ENCODE measurements around the gene C1orf94.

DNA sequence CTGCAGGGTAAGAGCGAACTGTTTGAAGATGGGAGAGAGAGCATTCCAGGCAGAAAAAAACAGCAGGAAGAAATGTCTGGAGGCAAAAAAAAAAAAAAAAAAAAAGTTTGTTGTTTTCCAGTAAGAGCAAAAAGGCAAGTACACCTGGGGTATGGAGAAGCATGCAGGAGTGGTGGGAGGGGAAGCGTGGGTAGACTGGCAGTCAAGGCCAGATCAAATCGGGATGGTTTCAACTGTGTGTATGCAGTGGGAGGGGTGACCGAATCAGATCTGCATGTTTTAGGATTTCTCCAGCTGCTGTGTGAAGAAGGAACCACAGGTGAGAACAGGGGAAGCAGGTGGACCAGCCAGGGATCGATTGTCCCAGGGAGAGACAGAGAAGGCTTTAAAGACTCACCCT lies 46.4 kb upstream of the C1orf94 start:
- TF ChIP-seq, protein P1, sequence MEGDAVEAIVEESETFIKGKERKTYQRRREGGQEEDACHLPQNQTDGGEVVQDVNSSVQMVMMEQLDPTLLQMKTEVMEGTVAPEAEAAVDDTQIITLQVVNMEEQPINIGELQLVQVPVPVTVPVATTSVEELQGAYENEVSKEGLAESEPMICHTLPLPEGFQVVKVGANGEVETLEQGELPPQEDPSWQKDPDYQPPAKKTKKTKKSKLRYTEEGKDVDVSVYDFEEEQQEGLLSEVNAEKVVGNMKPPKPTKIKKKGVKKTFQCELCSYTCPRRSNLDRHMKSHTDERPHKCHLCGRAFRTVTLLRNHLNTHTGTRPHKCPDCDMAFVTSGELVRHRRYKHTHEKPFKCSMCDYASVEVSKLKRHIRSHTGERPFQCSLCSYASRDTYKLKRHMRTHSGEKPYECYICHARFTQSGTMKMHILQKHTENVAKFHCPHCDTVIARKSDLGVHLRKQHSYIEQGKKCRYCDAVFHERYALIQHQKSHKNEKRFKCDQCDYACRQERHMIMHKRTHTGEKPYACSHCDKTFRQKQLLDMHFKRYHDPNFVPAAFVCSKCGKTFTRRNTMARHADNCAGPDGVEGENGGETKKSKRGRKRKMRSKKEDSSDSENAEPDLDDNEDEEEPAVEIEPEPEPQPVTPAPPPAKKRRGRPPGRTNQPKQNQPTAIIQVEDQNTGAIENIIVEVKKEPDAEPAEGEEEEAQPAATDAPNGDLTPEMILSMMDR (conservative IDR thresholded peaks at IDR 0.05 in 1 of 2, IDR thresholded peaks at IDR 0.05 in 1 of 2; ENCODE audit: extremely low read depth in 1 of 2, insufficient read depth in 1 of 2, low read depth in 1 of 2, low read length in 2 of 2) = no peak
- TF ChIP-seq EZH2 (IDR thresholded peaks at IDR 0.05; ENCODE audit: borderline replicate concordance, low read length) = no peak

Data from mammary epithelial cell (primary cell).